GM21529 (cell line): ENCODE measurements around the gene TBRG1.
"Not testable (repeated sequence)": the region's sequence is repeated elsewhere in the genome, so short reads cannot be mapped to it uniquely, and the experiment has no call there.

Experiments
- ATAC-seq: cut with Tn5 transposase; IDR thresholded peaks from one replicate; pipeline ENCODE4 v1.9.1; 2021; ENCODE audit not compliant: unreplicated experiment

The TBRG1 gene, protein sequence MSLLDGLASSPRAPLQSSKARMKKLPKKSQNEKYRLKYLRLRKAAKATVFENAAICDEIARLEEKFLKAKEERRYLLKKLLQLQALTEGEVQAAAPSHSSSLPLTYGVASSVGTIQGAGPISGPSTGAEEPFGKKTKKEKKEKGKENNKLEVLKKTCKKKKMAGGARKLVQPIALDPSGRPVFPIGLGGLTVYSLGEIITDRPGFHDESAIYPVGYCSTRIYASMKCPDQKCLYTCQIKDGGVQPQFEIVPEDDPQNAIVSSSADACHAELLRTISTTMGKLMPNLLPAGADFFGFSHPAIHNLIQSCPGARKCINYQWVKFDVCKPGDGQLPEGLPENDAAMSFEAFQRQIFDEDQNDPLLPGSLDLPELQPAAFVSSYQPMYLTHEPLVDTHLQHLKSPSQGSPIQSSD

DNA sequence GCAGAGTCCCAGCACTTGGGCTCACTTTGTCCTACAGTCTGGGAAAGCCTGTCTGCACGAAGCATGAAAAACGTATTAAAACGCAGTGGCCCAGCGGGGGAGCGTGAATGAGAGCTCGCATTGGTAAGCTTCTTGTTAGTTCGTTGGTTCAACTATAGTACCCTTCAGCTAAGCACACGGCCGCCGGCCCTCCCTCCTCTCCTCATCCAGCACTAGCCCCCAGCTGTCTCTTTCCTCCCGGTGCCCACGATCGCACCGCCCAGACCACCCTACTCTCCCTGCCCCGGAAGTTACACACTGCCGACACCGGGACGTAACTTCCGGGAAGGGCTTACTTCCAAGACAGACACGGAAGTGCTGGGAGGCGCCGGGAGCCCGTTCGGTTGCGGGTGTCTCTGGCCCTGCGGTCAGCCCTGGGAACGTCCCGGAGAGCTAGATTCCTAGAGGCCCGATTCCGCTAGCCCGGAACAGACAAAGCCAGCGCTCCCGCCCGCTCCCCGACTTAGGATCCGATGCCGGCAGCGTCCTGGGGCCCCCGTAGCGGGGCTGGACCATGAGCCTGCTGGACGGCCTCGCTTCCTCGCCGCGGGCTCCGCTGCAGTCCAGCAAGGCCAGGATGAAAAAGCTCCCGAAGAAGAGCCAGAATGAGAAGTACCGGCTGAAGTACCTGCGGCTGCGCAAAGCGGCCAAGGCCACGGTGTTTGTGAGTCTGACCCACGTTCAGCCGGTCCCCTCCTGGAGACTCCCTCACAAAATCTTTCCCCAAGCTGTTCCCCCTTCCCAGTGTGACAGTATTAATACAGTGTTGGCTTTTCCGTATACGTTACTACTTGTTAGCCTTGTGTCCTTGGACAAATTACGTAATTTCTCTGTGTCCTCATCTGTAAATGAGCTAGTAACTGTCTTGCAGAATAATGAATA, at the start of gene TBRG1:
Gene TBRG1, plus strand, starts transcription at position 334 of the 921 bp plus-strand sequence. Its CDS starts 220 bp downstream, at position 554.
- ATAC-seq: peak; percentile 99

DNA sequence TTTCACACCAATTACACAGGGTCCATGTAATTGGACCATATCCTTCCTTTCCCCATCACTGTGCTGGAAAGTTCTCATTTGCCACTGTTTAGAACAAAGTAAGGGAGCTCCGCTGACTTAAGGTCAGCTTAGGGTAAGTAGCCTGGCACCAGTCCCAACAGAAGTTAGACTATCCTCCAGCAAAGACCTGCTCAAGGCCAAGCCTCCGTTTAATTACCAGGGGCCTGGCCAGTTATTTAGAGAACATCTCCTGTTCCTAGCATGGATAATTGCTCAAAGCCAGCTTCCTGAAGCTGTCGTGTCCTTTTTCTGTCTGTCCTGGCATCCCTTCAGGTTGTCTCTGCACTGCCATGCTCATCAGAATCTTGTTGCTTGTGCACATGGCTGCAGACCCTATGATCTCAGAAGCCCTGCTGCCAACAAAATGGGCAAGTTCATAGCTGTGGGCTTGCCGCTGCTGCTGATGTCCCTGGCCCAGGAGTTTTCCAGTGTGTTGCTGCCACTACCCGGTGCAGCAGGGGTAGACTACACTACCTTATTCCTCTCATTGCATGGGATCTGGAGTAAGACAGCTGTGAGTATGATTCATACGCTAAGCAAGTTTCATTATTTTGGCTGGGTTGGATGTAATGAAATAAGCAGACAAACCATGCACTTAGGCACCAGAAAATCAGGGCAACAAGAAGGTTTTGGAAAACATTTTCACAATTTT, 44.8 kb upstream of the TBRG1 start:
- ATAC-seq: no peak

DNA sequence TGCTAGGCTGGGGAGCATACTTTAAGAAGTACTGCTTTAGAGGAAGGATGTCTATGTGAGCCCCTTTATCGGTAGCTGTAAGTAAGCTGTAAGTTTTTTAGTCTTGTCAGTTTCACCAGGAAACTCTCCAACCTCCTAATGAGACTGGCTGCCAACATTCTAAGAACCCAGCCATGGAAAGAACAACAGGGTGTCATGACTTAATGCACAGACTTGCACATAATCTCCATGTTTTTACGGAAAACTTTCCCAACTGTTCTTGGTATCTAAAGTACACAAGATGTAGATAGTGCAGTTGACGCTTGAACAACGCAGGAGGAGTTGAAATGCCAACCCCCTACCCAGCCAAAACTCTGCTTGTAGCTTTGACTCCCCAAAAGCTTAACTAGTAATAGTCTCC, 43.9 kb upstream of the TBRG1 start:
- ATAC-seq: no peak

DNA sequence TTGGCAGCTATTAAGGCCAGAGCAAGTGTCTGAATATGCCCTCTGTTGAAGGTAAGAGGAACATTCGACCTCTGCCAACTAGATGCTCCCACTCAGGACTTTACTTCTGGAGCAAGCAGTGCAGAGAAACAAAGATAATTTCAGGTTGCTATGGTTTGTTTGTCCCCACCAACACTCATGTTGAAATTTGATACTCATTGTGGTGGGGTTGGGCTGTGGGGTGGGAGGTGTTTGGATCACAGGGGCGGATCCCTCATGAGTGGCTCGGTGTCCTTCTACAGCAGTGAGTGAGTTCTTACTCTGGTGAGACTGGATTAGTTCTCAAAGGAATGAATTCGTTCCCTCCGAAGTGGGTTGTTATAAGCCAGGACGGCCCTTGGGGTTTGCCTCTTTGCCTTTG, 40.8 kb upstream of the TBRG1 start:
- no peak for ATAC-seq

DNA sequence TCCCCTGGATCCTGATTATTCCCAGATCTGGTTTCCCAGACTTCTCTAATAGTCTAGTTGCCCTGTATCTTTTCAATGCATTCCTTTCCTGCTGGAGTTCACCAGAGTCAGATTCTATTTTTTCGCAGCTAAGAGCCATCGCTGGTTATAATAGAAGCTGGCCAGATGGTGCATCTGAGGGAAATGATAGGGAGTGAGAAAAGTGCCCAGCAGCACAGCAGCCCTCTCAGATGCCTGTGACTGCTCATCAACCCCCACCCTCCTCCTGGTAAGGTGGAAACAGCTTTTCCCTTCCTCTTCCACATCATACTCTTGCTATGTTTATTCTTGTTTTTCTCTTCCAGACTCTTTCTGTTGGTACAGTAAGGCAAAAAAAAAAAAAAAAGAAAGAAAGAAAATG, 40.1 kb upstream of the TBRG1 start:
- ATAC-seq: no peak

DNA sequence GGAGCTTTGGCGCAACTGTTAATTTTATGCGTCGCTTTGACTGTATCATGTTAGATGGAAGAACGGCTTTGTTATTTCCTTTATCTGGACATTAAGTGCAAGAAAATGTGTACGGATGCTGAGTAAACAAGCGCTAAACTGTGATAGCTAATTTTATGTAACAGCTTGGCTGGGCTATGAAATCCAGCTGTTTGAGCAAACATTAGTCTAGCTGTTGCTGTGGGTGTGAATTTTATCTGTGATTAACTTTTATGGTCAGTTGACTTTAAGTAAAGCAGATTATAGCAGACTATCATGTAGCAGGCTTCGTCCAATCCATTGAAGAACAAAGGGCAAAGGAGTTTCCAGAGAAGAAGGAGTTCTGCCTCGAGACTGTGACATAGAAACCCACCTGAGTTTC, 38.9 kb upstream of the TBRG1 start:
- ATAC-seq: no peak

DNA sequence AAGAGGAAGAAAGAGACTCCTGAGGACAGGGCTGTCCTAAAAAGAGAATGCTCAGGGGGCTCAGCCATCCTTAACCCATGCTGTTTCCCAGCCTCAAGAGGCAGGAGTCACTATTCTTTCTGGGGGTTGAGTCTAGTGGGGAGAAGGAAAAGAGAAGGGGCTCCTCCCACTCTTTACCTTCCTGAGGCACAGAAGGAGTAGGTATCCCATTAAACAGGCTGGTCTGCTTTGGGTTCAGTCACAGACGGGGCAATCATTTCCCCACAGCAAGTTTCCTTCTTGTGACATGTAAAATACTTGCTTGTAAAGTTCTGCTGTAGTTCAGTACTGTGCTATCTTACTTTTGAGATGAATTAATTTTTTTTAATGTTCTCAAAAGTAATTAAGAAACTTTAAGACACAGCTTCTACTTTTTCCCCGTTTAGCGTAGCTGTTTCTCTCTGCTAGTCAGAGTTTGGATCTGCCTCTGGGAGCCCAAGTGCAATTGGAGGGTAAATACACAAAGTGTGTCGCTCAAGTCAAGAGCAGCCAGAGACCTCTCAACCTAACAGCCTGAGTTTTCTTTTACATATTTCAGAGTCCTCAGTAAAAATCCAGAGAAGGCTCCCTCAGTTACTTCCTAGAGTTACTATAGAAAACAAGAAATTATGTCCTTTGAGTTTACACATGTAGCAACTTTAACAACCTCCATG, 37.8 kb upstream of the TBRG1 start:
- no peak for ATAC-seq

DNA sequence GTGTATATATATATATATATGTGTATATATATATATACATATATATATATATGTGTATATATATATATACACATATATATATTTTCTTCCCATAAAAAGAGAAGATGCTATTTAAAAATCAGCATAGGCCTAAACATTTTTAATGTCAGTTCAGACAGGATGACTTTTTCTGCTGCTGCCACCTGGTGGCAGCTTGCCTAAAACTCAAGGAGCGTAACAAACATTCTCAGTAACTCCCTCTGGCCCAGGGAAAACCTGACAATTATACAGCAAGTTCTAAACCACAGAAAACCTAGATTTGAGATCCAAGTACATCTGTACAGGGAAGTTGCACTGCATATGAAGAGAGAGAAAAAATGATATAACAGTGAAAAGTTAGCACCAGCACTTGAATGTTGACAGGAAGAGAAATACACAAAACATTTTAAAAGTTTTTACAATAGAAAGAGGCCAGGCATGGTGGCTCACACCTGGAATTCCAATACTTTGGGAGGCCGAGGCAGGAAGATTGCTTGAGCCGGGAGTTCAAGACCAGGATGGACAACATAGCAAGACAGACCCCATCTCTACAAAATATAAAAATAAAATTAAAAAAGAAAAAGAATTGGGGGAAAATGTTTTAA, 36.3 kb upstream of the TBRG1 start:
- no peak for ATAC-seq

DNA sequence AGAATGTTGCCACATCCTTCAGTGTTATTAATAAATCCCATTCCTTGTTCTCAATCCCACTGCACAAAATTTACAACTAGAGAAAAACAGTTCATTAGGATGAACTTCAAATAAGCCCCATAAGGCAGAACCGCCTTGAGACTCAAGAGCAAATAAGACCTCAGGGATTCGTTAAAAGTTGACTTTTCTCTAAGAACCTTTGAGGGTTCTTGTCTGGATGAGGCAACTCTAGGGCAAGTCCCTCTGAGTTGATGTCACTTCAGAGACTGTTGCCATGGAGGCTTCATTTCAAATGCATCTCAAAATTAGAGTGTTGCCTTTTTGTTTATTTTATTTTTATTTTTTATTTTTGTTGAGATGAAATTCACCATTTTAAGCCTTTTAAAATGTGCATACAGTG, 31.2 kb upstream of the TBRG1 start:
- ATAC-seq: no peak

DNA sequence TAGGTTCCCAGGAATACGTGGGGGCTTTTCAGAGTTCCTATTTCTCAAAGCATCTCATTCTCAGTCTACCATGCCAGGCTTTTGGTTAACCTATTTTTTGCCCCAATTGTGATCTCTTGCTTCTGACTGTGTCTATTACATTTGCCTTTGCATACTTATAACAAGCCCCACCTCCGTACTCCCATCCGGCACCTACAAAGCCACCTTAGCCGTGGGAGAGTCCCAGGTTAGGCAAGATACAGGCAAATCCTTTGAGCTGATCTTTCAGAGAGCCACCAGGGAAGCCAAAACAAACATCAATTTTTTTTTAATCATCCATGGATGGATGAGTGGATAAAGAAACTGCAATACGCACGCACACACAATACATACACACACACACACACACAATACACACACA, 30.0 kb upstream of the TBRG1 start:
- no peak for ATAC-seq

DNA sequence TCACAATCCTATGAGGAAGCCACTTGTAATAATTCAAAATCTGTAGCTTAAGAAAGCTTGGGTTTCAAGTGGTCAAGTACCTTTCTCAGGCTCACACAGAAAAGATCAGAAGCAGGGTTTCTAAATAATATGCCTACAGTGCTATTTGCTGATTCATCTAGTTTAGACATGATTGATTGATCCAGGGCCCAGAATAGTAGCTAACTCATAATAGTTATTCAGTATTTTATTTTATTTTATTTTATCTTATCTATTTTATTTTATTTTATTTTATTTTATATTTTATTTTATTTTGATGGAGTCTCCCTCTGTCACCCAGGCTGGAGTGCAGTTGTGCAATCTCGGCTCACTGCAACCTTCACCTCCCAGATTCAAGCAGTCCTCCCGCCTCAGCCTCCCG, 27.4 kb upstream of the TBRG1 start:
- ATAC-seq: no peak

DNA sequence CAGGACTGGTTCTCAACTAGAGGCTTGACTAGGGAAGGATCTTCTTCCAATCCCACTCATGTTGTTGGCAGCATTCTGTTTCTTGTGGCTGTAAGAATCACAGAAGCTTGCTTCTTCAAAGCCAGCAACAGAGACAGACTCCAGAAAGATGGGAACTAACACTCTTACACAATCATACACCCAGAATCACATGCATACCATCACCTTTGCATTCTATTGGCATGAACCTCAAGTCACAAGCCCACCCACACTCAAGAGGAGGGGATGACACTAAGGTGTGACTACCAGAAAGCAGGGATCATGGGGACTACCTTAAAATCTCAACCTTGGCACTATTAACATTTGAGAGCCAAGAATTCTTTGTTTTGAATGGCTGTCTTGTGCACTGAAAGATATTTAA, 25.0 kb upstream of the TBRG1 start:
- no peak for ATAC-seq

DNA sequence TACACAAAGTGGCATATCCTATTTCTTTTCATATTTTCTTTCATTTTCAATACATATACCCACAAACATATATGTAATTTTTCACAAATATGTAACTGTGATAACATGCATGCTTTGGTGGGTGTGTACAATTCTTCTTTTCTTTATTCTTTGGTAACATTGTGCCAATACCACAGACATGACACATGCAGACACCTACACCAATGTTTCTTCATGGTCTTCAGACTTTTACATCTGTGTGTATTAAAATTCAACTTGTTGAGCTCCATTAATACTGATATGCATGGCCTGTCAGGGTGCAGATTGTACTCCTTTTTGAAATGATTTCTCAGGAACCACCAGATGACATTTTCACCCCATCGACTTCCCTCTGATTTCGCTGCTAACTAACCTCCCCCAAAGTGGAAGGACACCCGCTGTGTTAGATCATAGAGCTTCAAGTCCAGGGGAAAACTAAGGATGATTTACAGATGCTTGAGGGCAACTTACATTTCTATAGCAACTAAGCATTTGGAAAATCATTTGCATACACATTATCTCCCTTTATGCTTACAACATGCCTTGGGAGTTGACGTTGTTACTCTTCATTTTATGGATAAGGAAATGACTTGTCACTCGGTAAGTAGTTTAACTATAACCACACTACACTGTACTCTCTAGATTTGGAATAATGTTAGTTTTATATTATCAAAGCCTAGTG, 21.9 kb upstream of the TBRG1 start:
- ATAC-seq: no peak

DNA sequence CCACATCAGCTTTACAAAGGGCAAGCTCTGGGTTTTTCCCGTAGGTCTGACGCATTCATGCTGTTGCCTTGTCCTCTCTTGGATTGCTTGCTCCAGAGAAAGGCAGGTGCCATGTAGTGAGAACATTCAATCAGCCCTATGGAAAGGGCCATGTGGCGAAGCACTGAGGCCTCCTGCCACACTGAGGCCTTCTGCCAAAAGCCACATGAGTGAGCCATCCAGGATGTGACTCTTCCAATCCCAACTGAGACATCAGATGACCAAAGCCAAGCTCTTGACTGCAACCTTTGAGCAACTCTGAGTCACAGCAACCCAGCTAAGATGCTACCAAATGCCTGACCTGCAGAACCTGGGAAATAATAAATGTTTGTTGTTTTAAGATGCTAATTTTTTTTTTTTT, 20.5 kb upstream of the TBRG1 start:
- no peak for ATAC-seq

DNA sequence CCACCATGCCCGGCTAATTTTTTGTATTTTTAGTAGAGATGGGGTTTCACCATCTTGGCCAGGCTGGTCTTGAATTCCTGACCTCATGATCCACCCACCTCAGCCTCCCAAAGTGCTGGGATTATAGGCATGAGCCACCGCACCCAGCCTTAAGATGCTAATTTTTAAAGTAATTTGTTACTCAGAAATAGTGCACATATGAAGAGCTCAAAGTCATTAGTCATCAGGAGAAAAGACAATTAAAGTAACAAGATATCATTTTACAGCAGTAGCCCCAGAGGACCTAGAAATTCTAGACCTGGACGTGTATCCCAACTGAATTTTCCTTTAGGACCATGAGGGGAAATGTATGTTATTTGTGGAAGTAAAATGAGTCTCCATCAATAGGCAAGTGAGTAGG, 19.9 kb upstream of the TBRG1 start:
- not testable (repeated sequence) for ATAC-seq

DNA sequence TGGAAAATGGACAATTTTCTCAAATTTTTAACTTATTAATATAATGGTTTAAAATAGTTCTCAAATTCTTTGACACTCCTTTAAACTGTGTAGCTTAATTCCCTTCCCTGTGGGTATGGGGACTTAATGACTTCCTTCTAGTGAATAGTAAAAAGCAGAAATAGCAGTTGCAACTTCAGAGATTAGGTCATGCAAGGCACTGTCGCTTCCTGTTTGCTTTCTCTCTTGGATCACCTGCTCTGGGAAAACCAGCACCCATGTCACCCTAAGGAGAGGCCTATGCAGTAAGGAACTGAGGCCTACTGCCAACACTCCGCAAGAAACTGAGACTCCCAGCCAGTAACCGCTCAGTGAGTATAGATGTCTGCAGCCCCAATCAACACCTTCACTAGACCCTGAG, 16.9 kb upstream of the TBRG1 start:
- ATAC-seq: no peak

DNA sequence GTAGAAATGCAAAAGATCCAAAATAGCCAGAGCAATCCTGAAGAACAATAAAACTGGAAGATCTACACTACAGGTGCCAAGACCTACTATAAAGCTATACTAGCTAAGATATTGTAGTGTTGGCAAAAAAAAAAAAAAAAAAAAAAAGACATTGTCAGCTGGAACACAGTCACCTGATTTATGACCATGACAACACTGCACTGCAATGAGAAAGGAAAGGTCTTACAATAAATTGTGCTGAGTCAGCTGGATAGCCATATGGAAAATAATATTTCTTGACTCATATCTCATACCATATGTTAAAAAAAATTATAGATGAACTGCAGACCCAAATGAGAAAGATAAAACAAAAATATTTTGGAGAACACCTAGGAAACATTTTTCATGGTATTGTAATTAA, 14.5 kb upstream of the TBRG1 start:
- no peak for ATAC-seq

DNA sequence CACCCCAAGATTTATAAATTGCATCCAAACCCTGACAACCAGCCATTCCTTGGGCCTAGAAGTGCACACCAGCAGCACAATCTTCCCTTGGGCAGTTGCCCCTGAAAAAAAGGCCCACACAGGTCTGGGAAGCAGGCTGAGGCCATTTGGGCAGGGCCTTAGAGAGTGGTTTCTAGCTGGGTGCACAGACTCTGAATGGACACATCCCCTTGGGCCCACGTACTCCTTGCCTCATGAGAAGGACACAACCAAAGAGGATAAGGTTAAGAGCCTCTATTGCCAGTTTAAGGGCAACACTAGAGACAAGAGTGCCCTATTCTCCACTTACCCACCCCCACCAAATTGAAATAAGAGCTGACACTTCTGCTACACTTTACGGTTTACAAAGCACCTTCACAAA, 12.4 kb upstream of the TBRG1 start:
- no peak for ATAC-seq

DNA sequence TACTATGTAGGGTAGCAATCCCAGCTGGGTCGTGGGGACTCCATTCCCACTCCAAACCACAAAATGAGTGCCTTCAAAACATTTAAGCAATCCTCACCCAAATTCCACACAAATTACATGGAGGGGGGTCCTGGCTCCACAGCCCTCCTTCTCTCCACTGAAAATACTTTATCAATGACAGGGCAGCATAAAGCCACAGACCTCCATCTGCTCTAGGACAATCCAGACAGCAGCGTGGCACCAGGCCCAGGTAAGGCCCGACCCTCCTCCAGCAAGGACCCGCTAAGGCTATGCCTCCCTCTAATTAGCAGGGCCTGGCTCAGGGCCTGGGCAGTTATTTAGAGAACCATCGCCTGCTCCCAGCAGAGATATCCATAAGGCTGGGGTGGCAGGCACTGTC, 11.6 kb upstream of the TBRG1 start, which contains the start of gene PANX3:
Gene PANX3, plus strand, starts transcription at position 365 of the 400 bp plus-strand sequence. CDS start 129 bp downstream, outside the sequence.
- ATAC-seq: no peak

DNA sequence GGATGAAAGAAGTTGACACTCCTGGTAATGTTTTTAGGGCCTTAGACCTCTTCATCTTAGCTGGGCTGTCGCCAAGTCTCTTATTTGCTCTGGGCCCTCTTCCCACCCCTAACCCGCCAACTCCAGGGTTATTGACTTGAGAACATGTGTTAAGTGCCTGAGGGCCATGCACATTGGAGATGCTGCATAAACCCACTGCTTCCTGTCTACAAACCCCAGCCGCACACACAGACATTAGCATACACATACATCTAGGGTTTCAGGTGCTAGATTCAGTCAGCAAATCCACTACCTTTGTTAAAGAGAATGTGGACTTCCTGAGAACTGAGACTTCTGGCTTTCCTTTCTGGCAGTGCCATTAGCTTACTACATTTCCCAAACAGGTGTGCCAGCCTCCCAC, 10.6 kb upstream of the TBRG1 start:
- peak; percentile 45 for ATAC-seq
